Activated naive CD4-positive, alpha-beta T cell treated with anti-CD3 and anti-CD28 coated beads, Interleukin-2, amount 50 U/mL, for 16 hours (primary cell): ENCODE measurements around the gene PCBP2.
"Not testable (repeated sequence)": the region's sequence is repeated elsewhere in the genome, so short reads cannot be mapped to it uniquely, and the experiment has no call there.

Experiments used
- DNase-seq: peaks from one replicate; pipeline ENCODE4 v3.0.0-alpha.2; 2020

The PCBP2 gene

GRCh38 chr12:53451661-53452158, at the start of gene PCBP2:
PCBP2 (plus strand) TSS chr12:53452102; CDS start chr12:53454801, 2,699 bp downstream.
- DNase-seq, result peak; percentile 98

DNA sequence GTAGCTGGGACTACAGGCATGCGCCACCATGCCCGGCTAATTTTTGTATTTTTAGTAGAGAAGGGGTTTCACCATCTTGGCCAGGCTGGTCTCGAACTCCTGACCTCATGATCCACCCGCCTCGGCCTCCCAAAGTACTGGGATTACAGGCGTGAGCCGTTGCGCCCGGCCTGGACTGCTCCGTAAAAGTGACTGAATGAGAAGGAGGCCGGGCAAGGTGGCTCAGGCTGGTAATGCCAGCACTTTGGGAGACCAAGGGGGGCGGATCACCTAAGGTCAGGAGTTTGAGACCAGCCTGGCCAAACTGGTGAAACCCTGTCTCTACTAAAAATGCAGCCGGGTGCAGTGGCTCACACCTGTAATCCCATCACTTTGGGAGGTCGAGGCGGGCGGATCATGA, 49.6 kb upstream of the PCBP2 start:
- not testable (repeated sequence) for DNase-seq

DNA sequence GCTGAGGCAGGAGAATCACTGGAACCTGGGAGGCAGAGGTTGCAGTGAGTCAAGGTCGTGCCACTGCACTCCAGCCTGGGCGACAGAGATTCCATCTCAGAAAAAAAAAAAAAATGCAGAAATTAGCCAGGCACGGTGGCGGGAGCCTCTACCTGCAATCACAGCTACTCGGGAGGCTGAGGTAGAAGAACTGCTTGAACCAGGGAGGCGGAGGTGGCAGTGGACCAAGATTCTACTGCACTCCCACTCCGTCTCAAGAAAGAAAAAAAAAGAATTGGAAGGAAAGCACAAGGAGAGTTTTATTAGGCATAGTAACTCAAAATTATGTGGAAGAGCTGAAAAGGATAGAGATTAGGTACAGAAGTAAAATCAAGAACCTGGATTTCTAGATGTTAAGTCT, 49.0 kb upstream of the PCBP2 start:
- DNase-seq, result no peak

DNA sequence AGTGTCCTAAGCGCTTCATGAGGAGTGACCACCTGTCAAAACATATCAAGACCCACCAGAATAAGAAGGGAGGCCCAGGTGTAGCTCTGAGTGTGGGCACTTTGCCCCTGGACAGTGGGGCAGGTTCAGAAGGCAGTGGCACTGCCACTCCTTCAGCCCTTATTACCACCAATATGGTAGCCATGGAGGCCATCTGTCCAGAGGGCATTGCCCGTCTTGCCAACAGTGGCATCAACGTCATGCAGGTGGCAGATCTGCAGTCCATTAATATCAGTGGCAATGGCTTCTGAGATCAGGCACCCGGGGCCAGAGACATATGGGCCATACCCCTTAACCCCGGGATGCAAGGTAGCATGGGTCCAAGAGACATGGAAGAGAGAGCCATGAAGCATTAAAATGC, 41.0 kb upstream of the PCBP2 start:
- DNase-seq, result no peak

GRCh38 chr12:53413485-53414204, 38.3 kb upstream of the PCBP2 start:
- DNase-seq, result no peak

GRCh38 chr12:53414756-53415417, 37.0 kb upstream of the PCBP2 start:
- no peak for DNase-seq

DNA sequence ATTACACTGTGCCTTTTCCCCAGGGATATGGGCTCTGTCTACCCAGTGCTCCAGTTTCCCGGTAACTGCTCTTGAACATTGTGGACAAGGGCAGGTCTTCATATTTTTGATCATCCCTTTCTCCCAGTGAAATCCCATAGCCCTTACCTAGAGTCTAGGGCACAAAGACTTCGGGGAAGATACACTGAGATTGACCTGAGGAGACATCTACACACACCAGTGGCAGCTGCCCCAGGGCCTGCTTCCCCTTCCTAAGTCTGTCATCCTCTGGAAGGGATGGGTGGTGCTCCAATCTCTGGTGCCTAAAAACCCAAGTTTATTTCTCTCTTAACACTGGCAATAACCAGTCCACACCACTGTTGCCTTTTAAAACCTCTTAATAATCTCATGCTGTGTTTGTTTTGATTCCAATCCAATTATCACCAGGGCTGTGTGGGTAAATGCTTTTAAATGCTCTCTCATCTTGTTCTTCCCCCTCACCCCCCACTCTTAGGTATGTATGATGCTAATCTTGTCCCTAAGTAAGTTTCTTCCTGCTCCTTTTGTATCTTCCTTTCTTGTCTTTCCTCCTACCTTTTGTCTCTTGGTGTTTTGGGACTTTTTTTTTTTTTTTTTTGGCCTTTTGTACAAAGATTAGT, 36.0 kb upstream of the PCBP2 start:
- DNase-seq, result not testable (repeated sequence)

DNA sequence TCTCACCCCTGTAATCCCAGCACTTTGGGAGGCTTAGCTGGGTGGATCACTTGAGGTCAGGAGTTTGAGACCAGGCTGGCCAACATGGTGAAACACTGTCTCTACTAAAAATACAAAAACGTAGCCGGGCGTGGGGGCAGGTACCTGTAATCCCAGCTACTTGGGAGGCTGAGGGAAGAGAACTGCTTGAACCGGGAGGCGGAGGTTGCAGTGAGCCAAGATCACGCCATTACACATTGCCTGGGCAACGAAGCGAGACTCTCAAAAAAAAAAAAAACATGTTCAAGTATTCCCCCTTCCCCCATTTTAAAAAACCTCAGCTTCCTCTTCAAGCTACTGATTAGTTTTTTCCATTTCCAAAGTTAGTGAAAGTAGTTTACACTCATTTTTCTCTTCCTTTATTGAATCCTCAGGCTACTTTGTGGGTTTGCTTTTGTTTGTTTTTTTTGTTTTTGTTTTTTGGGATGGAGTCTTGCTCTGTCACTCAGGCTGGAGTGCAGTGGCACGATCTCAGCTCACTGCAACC, 34.5 kb upstream of the PCBP2 start:
- DNase-seq, result not testable (repeated sequence)

GRCh38 chr12:53418221-53418620, 33.7 kb upstream of the PCBP2 start:
- DNase-seq, result no peak

GRCh38 chr12:53419756-53420155, 32.1 kb upstream of the PCBP2 start:
- DNase-seq, result no peak

- DNase-seq, result not testable (repeated sequence)
Observed at GRCh38 chr12:53422247-53422646, 29.7 kb upstream of the PCBP2 start.

DNA sequence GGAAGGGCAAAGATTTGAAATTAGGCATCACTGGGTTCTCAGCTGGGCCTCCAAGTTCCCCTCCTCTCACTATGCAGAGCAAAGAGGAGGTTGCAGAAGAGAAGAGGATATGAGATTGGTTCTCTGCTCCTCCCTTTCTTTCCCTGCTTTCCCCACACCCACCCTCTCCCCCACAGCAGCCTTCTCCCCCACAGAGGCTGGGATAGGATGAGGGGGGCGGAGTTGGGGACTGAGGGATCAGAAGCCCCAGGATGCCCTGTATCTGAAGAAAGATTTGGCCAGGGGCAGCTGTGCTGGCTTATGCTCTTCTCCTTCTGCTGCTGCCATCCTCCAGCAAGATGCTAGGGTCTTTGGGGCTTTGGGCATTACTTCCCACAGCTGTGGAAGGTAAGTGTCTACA, 28.3 kb upstream of the PCBP2 start, which contains the start of gene AMHR2:
AMHR2 (plus strand) TSS at position 259 of the 400 bp plus-strand sequence; CDS start at position 339, 80 bp downstream.
- no peak for DNase-seq

GRCh38 chr12:53424626-53425514, 27.0 kb upstream of the PCBP2 start:
- DNase-seq, result no peak

DNA sequence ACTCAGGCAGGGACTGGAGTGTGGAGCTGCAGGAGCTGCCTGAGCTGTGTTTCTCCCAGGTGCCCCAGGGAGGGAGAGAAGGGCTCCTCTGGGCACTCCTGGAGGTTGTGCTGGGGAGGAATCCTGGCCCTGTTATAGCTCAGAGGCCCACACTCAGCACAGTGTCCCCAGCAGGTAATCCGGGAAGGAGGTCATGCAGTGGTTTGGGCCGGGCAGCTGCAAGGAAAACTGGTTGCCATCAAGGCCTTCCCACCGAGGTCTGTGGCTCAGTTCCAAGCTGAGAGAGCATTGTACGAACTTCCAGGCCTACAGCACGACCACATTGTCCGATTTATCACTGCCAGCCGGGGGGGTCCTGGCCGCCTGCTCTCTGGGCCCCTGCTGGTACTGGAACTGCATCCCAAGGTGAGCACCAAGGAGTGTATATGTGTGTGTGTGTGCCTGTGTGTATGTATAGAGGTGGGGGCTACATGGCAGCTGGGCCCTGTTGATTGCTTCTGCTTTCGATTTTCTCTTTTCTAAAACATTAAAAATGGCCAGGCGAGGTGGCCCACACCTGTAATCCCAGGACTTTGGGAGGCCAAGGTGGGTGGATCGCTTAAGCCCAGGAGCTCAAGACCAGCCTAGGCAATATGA, 26.3 kb upstream of the PCBP2 start:
- DNase-seq, result no peak

GRCh38 chr12:53427905-53428594, 23.9 kb upstream of the PCBP2 start:
- DNase-seq, result peak; percentile 43

DNA sequence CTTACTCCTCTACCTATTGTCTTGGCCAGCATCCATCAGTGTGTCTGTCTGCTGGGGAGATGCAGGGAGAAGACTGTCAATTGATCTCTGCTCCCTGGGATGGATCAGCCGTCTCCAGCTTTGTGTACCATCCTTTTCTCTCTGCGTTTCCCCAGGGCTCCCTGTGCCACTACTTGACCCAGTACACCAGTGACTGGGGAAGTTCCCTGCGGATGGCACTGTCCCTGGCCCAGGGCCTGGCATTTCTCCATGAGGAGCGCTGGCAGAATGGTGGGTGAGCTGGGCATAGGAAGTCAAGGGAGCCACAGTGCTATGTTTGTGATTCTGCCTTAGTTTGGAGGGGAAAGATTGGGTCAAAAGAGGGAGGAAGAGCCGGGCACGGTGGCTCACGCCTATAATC, 23.2 kb upstream of the PCBP2 start:
- no peak for DNase-seq

DNA sequence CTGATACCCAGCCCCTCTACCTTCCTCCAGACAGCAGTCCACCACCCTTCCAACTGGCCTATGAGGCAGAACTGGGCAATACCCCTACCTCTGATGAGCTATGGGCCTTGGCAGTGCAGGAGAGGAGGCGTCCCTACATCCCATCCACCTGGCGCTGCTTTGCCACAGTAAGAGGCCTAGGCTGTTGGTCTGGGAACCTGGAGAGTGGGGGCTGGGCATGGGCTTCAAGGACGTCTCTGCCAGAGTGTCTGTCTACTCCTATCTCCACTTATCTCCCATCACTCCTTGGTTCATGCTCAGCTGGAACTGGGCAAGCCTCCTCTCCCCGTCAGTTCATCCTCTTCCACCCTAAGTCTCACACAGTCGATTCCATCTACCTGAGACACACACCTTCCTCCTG, 21.8 kb upstream of the PCBP2 start:
- no peak for DNase-seq

- no peak for DNase-seq
Observed at GRCh38 chr12:53431187-53431586, 20.7 kb upstream of the PCBP2 start.

GRCh38 chr12:53435326-53435725, 16.6 kb upstream of the PCBP2 start:
- not testable (repeated sequence) for DNase-seq

- DNase-seq, result not testable (repeated sequence)
Observed at GRCh38 chr12:53439582-53439981, 12.3 kb upstream of the PCBP2 start.
